B cell (primary cell): ENCODE data around the gene FUBP3. TPM values are rescaled to one million over a fixed set of nuclear protein-coding genes. Genes with fewer than 3 reads are reported as not detected.

ENCODE experiments used
- ATAC-seq: fragments of 200-7000 bp; cut with Tn5 transposase; one replicate; pipeline ENCODE4 v1.10.0; 2021; ENCODE audit warnings: low read depth, mild to moderate bottlenecking, moderate number of reproducible peaks, moderate library complexity
- CTCF ChIA-PET: fragments of 350-600 bp; sonication (Branson Sonifier 250); formaldehyde crosslinking; loops from one replicate; lab custom pipeline; 2021; ENCODE audit warnings: antibody characterized with exemption, inconsistent platforms; lab: Charles Lee
- POLR2A ChIA-PET: fragments of 350-600 bp; sonication (Branson Sonifier 250); formaldehyde crosslinking; loops from one replicate; lab custom pipeline; 2021; ENCODE audit warnings: antibody characterized with exemption; lab: Charles Lee
- DNase-seq: peaks from one replicate; pipeline ENCODE4 v3.0.0; 2013
- H2AFZ ChIP-seq: 2 replicates; pipeline ENCODE4 v1.6.1; 2012; ENCODE audit warnings: mild to moderate bottlenecking, low read depth, low read length; ENCODE audit not compliant: insufficient read depth, poor library complexity, severe bottlenecking
- H3K27ac ChIP-seq, 2 donors: 1 replicate in 1 of 2; 2 replicates in 1 of 2; pipeline ENCODE4 v1.5.1; 2012 to 2013; ENCODE audit warnings: low read length in 2 of 2, mild to moderate bottlenecking in 2 of 2, moderate library complexity in 1 of 2
- H3K27me3 ChIP-seq, 4 experiments: fragments of 200-600 bp in 1 of 4; sonication (generic) in 1 of 4; replicated peaks in 1 of 4; 1 replicate in 2 of 4; 2 replicates in 2 of 4; pipeline versions ENCODE4 v1.6.1 to v1.7.0; 2013 to 2016; ENCODE audit warnings: low read length in 3 of 4, mild to moderate bottlenecking in 2 of 4, mixed read lengths in 1 of 4, moderate library complexity in 1 of 4; ENCODE audit not compliant: insufficient read depth in 4 of 4, control insufficient read depth in 3 of 4; ENCODE audit errors: control extremely low read depth in 1 of 4
- H3K36me3 ChIP-seq, 2 experiments: replicated peaks in 1 of 2; 1 replicate in 1 of 2; 2 replicates in 1 of 2; pipeline versions ENCODE4 v1.6.1 to v1.7.1; 2013; ENCODE audit warnings: low read length in 1 of 2; ENCODE audit not compliant: insufficient read depth in 2 of 2, control insufficient read depth in 1 of 2; ENCODE audit errors: control extremely low read depth in 1 of 2, extremely low read depth in 1 of 2
- H3K4me1 ChIP-seq, 2 donors: fragments of 200-600 bp in 1 of 2; sonication (generic) in 1 of 2; 1 replicate in 1 of 2; 2 replicates in 1 of 2; pipeline versions ENCODE4 v1.5.1 to v1.6.1; 2013 to 2017; ENCODE audit warnings: low read length in 2 of 2; ENCODE audit not compliant: control insufficient read depth in 2 of 2, insufficient read depth in 2 of 2
- H3K4me2 ChIP-seq: replicated peaks from 2 replicates; pipeline ENCODE3; 2012; ENCODE audit warnings: mild to moderate bottlenecking, low read depth, low read length; ENCODE audit not compliant: poor library complexity, severe bottlenecking
- H3K4me3 ChIP-seq, 5 experiments: fragments of 200-600 bp in 1 of 5; sonication (generic) in 1 of 5; 1 replicate in 3 of 5; 2 replicates in 2 of 5; pipeline versions ENCODE4 v1.5.1 to v1.7.0; 2011 to 2016; ENCODE audit warnings: low read length in 4 of 5, mild to moderate bottlenecking in 4 of 5, low read depth in 2 of 5, control low read depth in 1 of 5, moderate library complexity in 1 of 5; ENCODE audit not compliant: insufficient read depth in 1 of 5; ENCODE audit errors: control extremely low read depth in 1 of 5, extremely low read depth in 1 of 5
- H3K79me2 ChIP-seq: fragments of 200-600 bp; sonication (generic); one replicate; pipeline ENCODE4 v1.6.0; 2016; ENCODE audit warnings: low read length; ENCODE audit not compliant: control insufficient read depth, insufficient read depth
- H3K9ac ChIP-seq: fragments of 200-600 bp; sonication (generic); 2 replicates; pipeline ENCODE4 v1.6.1; 2017; ENCODE audit warnings: mild to moderate bottlenecking, low read length, moderate library complexity
- H3K9me3 ChIP-seq, 3 donors: one replicate each; pipeline versions ENCODE4 v1.6.1 to v1.7.1; 2013; ENCODE audit warnings: low read length in 2 of 3; ENCODE audit not compliant: control insufficient read depth in 2 of 3, insufficient read depth in 1 of 3; ENCODE audit errors: control extremely low read depth in 1 of 3
- H4K20me1 ChIP-seq: 2 replicates; pipeline ENCODE4 v1.6.0; 2012; ENCODE audit warnings: mild to moderate bottlenecking, low read length; ENCODE audit not compliant: insufficient read depth, control insufficient read depth, poor library complexity, severe bottlenecking
- H3K27ac Mint-ChIP-seq: one replicate; pipeline ENCODE4 v1.8.0; 2021; ENCODE audit warnings: mixed read lengths
- H3K27me3 Mint-ChIP-seq: one replicate; pipeline ENCODE4 v1.8.0; 2021; ENCODE audit warnings: mixed read lengths
- H3K4me1 Mint-ChIP-seq: one replicate; pipeline ENCODE4 v1.8.0; 2021; ENCODE audit warnings: mixed read lengths
- H3K4me3 Mint-ChIP-seq: one replicate; pipeline ENCODE4 v1.8.0; 2021; ENCODE audit warnings: mixed read lengths
- H3K9me3 Mint-ChIP-seq: one replicate; pipeline ENCODE4 v1.8.0; 2022; ENCODE audit warnings: mixed read lengths; ENCODE audit not compliant: insufficient read depth
- EZH2 ChIP-seq: IDR thresholded peaks from 2 replicates; pipeline ENCODE4 v1.6.1; 2012; ENCODE audit warnings: borderline replicate concordance, low read depth, mild to moderate bottlenecking, moderate library complexity, low read length; ENCODE audit not compliant: insufficient read depth, poor library complexity, severe bottlenecking
- WGBS: methylation state at CpG from one replicate; pipeline ENCODE4 v1.1.5; 2013; ENCODE audit warnings: missing lambda C conversion rate; ENCODE audit not compliant: insufficient coverage; 5-methylcytosine and 5-hydroxymethylcytosine counted together
- intact Hi-C: fragments of 100-400 bp; cut with micrococcal nuclease; formaldehyde crosslinking; loops from one replicate; pipeline ENCODE4 v1.10.0; 2022
- polyA plus RNA-seq: library from polyadenylated mRNA; depleted of rRNA; stranded (reverse); fragments of >200 nt; gene quantifications from 2 replicates; pipeline ENCODE4 v1.2.3, GENCODE V29; 2012
- total RNA-seq, 2 donors: library from RNA; stranded (reverse); fragments of 120-200 nt in 1 of 2; gene quantifications; 1 replicate in 1 of 2; 2 replicates in 1 of 2; pipeline versions ENCODE4 v1.2.3 to v1.2.4, GENCODE V29; 2013 to 2022
- TF ChIP-seq, protein P1 (sequence below): fragments of 200-600 bp; IDR thresholded peaks from one replicate; pipeline ENCODE4 v1.8.0; 2022; ENCODE audit warnings: antibody characterized with exemption, mild to moderate bottlenecking

Gene FUBP3
- total and polyA plus RNA-seq, 2 donors (not counting 1 experiment from before 2014, with no cell fraction given) = 45.7 to 79.4 TPM

GRCh38 chr9:130675396-130675795 is 96.0 kb downstream of the FUBP3 start:
- CTCF ChIA-PET = interaction anchor here (1.2 kb wide), 1 partner anchor 10 kb away, joined by 3 read pairs; no protein-coding TSS in a partner anchor
- Histone ChIP-seq H3K4me3 (no peak overlapping the region), H3K27ac (no peak overlapping the region), H2AFZ (no peak overlapping the region), H3K36me3 (no peaks in the 10 kb centered on the region), H3K79me2 (no peaks in the 10 kb centered on the region), H3K4me1 (no peaks in the 10 kb centered on the region), H3K4me2 (no peak overlapping the region), H3K9me3 (no peaks in the 10 kb centered on the region), H3K27me3 (peaks cover 0 to 3% (median 0%) of the 10 kb centered on the region in 4 experiments), H3K9ac (no peak overlapping the region), H4K20me1 (no peaks in the 10 kb centered on the region)
- TF ChIP-seq EZH2 = no peak
- TF ChIP-seq, protein P1, sequence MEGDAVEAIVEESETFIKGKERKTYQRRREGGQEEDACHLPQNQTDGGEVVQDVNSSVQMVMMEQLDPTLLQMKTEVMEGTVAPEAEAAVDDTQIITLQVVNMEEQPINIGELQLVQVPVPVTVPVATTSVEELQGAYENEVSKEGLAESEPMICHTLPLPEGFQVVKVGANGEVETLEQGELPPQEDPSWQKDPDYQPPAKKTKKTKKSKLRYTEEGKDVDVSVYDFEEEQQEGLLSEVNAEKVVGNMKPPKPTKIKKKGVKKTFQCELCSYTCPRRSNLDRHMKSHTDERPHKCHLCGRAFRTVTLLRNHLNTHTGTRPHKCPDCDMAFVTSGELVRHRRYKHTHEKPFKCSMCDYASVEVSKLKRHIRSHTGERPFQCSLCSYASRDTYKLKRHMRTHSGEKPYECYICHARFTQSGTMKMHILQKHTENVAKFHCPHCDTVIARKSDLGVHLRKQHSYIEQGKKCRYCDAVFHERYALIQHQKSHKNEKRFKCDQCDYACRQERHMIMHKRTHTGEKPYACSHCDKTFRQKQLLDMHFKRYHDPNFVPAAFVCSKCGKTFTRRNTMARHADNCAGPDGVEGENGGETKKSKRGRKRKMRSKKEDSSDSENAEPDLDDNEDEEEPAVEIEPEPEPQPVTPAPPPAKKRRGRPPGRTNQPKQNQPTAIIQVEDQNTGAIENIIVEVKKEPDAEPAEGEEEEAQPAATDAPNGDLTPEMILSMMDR = no peak
- Mint-ChIP-seq H3K4me3 (no peak overlapping the region), H3K4me1 (no peaks in the 10 kb centered on the region), H3K9me3 (no peaks in the 10 kb centered on the region), H3K27ac (no peak overlapping the region), H3K27me3 (peaks cover 7% of the 10 kb centered on the region)
- 90% methylated on average over 13 of the region's 13 CpGs for WGBS
- intact Hi-C loops = no loop called here
- DNase-seq (no peak), ATAC-seq (no peak)
- POLR2A ChIA-PET = no interaction called here

DNA sequence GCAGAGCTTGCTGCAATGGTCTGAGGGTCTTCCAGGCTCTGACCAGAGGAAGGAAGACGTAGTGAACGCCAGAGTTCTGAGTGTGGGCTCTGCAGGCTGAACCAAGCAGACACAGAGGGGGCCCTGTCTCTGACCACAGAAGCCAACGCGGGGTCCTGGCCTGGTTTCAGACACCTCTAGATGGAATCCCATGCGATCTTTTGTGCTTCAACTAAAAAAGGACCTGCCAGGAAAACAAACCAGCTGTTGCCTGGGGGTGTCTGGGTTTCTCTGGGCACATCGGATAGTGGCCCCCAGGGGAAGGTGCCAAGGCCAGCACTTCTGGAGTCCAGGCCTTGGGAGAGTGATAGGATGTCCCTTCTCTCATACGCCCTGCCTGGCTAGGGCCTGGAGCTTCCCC is 97.9 kb downstream of the FUBP3 start:
- no peaks in the 10 kb centered on the region for H3K36me3 ChIP-seq
- ChIA-PET CTCF (no interaction called here), POLR2A (no interaction called here)
- H3K4me2 ChIP-seq = no peak overlapping the region
- ATAC-seq (no peak), DNase-seq (no peak)
- no peak overlapping the region for H2AFZ ChIP-seq
- Mint-ChIP-seq H3K9me3 (no peaks in the 10 kb centered on the region), H3K4me3 (no peak overlapping the region), H3K27ac (no peak overlapping the region), H3K4me1 (peaks cover 6% of the 10 kb centered on the region), H3K27me3 (no peaks in the 10 kb centered on the region)
- TF ChIP-seq EZH2 = no peak
- TF ChIP-seq, protein P1 = no peak
- no peak overlapping the region for H3K9ac ChIP-seq
- H3K79me2 ChIP-seq = no peaks in the 10 kb centered on the region
- no peaks in the 10 kb centered on the region for H4K20me1 ChIP-seq
- WGBS = 69% methylated on average over 7 of the region's 7 CpGs
- no peak overlapping the region for H3K4me3 ChIP-seq
- H3K27me3 ChIP-seq = peaks cover 0 to 16% (median 2%) of the 10 kb centered on the region in 4 experiments
- intact Hi-C loops = no loop called here
- H3K4me1 ChIP-seq = peaks cover 10 to 11% of the 10 kb centered on the region in 2 donors
- H3K9me3 ChIP-seq = peaks cover 0 to under 1% (median 0%) of the 10 kb centered on the region in 3 donors
- H3K27ac ChIP-seq = no peak overlapping the region
